Activated CD8-positive, alpha-beta T cell treated with anti-CD3 and anti-CD28 coated beads, Interleukin-2, amount 10 ng/mL, durations not matched to agents 7 days and 5 days (primary cell): ENCODE results near the gene KRT7. TPM values are rescaled to one million over a fixed set of nuclear protein-coding genes. Genes with fewer than 3 reads are reported as not detected.

ENCODE experiments used
- ATAC-seq: fragments of 150-1000 bp; cut with Tn5 transposase; one replicate; pipeline ENCODE4 v1.10.0; 2021; ENCODE audit warnings: moderate library complexity
- CTCF ChIA-PET: fragments of 350-600 bp; sonication (Branson Sonifier 250); formaldehyde crosslinking; loops from one replicate; lab custom pipeline; 2021; ENCODE audit warnings: antibody characterized with exemption; lab: Charles Lee
- POLR2A ChIA-PET: fragments of 350-600 bp; sonication (Branson Sonifier 250); formaldehyde crosslinking; loops from one replicate; lab custom pipeline; 2021; ENCODE audit warnings: antibody characterized with exemption; lab: Charles Lee
- DNase-seq: peaks from one replicate; pipeline ENCODE4 v3.0.0-alpha.2; 2020
- H3K27ac Mint-ChIP-seq: one replicate; pipeline ENCODE4 v1.8.0; 2021; ENCODE audit warnings: mild to moderate bottlenecking, mixed read lengths
- H3K27me3 Mint-ChIP-seq: one replicate; pipeline ENCODE4 v1.8.0; 2021; ENCODE audit warnings: low read depth, mixed read lengths
- H3K36me3 Mint-ChIP-seq: one replicate; pipeline ENCODE4 v1.8.0; 2021; ENCODE audit warnings: low read depth, mixed read lengths
- H3K4me1 Mint-ChIP-seq: one replicate; pipeline ENCODE4 v1.8.0; 2021; ENCODE audit warnings: low read depth, mixed read lengths
- H3K4me3 Mint-ChIP-seq: one replicate; pipeline ENCODE4 v1.8.0; 2021; ENCODE audit warnings: mild to moderate bottlenecking, mixed read lengths
- H3K9me3 Mint-ChIP-seq: one replicate; pipeline ENCODE4 v1.8.0; 2022; ENCODE audit warnings: mixed read lengths; ENCODE audit not compliant: insufficient read depth
- total RNA-seq, 2 experiments: library from RNA; stranded (reverse); gene quantifications; one replicate each; pipeline ENCODE4 v1.2.3, GENCODE V29; 2021

The KRT7 gene
- total RNA-seq, 2 experiments from 2014 or later: 14.4 to 14.7 TPM

DNA sequence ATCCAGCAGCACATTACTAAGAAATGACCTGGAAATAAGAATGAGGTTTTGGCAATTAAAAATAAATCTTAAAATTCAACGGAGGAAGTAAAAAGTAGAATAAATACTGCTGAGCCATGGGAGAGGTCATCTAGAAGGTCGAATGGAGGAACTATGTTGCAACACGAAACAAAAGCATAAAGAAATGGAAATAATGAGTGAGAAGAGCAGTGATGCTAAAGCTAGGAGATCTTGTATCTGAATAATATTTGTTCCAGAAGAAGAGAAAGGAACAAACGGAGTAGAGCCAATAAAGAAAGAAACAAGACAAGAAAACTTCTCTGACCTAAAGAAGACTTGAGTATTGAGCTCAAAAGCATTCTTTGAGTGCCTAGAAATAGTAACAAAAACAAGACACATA is 6.6 kb upstream of the KRT7 start:
- no peak for DNase-seq

DNA sequence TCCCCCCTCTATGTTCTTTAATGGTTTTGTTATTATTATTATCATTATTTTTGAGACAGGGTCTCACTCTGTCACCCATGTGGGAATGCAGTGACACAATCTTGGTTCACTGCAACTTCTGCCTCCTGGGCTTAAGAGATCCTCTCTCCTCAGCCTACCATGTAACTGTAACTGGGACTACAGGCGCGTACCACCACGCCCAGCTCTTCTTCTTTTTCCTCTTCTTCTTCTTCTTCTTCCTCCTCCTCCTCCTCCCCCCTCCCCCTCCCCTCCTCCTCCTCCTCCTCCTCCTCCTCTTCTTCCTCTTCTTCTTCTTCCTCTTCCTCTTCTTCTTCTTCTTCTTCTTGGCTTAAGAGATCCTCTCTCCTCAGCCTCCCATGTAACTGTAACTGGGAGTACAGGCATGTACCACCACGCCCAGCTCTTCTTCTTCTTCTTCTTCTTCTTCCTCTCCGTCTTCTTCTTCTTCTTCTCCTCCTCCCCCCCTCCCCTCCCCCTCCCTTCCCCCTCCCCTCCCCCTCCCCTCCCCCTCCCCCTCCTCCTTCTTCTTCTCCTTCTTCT is 5.4 kb upstream of the KRT7 start:
- H3K27ac Mint-ChIP-seq: no peak overlapping the region
- ATAC-seq (no peak), DNase-seq (no peak)
- no peaks in the 10 kb centered on the region for H3K36me3 Mint-ChIP-seq
- CTCF ChIA-PET: interaction anchor here (1.4 kb wide), 1 partner anchor 12 kb away, joined by 3 read pairs; no protein-coding TSS in a partner anchor
- H3K4me1 Mint-ChIP-seq: no peaks in the 10 kb centered on the region
- H3K4me3 Mint-ChIP-seq: no peak overlapping the region
- H3K9me3 Mint-ChIP-seq: no peaks in the 10 kb centered on the region
- POLR2A ChIA-PET: no interaction called here
- peaks cover 74% of the 10 kb centered on the region for H3K27me3 Mint-ChIP-seq

More for the DNA sequence above, 6.6 kb upstream of the KRT7 start:
- Mint-ChIP-seq H3K36me3 (no peaks in the 10 kb centered on the region), H3K27ac (no peak overlapping the region), H3K9me3 (no peaks in the 10 kb centered on the region), H3K4me3 (no peak overlapping the region), H3K4me1 (peaks cover 7% of the 10 kb centered on the region), H3K27me3 (peaks cover 67% of the 10 kb centered on the region)
- CTCF ChIA-PET: interaction anchor here (1.4 to 4.2 kb wide), 4 partner anchors 11 to 69 kb away, joined by 3 to 23 read pairs (median 8); no protein-coding TSS in a partner anchor
- POLR2A ChIA-PET: no interaction called here
- no peak for ATAC-seq

DNA sequence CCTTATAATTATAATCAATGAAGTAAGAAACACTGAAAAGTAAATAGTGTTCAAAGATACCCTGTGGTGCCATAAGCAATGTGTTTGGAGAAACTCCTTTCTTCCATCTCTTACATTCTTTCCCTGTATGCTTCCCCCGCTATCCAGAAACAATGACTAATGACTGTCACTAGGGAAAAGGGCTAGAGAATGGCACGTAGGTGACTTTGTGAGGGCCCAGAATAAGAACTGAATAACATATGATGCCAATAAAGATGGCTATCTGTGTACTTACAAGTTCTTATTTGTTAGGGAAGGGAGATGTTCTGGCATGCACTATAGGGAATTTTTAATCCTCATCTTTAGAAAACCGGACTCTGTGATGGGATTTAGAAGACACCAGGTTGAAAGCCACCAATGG is 4.7 kb upstream of the KRT7 start:
- peaks cover 77% of the 10 kb centered on the region for H3K27me3 Mint-ChIP-seq
- no peak overlapping the region for H3K4me3 Mint-ChIP-seq
- POLR2A ChIA-PET: no interaction called here
- no peaks in the 10 kb centered on the region for H3K9me3 Mint-ChIP-seq
- no peaks in the 10 kb centered on the region for H3K4me1 Mint-ChIP-seq
- H3K36me3 Mint-ChIP-seq: no peaks in the 10 kb centered on the region
- H3K27ac Mint-ChIP-seq: no peak overlapping the region
- CTCF ChIA-PET: no interaction called here
- DNase-seq: no peak
- ATAC-seq: no peak

DNA sequence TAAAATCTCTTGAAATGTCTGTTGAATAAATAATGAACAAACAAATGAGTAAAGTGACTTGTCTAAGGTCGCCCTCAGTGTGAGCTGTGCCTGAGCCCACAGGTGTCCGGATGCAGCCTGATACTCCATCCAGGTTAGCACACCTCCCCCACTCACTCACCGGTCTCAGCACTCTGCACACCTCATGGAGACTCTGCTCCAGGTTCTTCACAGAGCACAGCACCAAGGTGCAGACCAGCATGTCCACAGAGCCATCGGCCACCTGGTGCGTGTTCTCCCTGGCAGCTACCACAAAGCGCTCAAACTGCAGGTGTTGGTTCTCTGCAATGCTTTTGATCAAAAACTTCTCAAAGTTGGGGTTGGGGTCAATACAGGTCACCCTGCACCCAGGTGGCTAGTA is 4.1 kb upstream of the KRT7 start:
- Mint-ChIP-seq H3K9me3 (no peaks in the 10 kb centered on the region), H3K4me1 (no peaks in the 10 kb centered on the region), H3K4me3 (no peak overlapping the region), H3K36me3 (no peaks in the 10 kb centered on the region), H3K27me3 (peaks cover 78% of the 10 kb centered on the region), H3K27ac (no peak overlapping the region)
- ATAC-seq (no peak), DNase-seq (no peak)
- ChIA-PET POLR2A (interaction anchor here (1.6 kb wide), 1 partner anchor 9 kb away, joined by 3 read pairs; no protein-coding TSS in a partner anchor), CTCF (no interaction called here)

DNA sequence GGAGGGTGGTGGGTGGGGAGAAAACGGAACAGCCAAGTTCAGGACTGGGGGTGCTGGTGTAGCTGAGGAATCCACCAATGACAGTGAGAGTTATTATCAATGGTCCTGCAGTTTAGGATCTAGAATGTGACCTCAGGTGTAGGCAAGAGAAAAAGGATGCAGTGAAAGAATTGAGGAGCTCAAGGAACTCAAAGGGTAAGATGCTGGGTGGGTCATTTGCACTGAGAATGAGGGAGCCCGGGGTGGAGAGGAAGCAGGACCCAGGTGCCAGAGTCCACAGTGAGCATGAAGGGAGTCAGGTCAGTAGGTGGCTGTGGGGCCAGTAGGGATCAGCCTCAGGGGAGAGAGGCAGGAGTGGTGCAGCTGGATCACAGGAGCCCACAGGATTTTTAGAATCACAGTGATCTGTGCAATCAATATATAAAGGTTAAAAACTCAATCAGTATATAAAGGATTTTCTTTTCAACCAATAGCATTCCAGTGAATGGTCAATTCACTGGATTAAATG is 3.2 kb upstream of the KRT7 start:
- no peak overlapping the region for H3K4me3 Mint-ChIP-seq
- H3K36me3 Mint-ChIP-seq: no peaks in the 10 kb centered on the region
- DNase-seq: no peak
- peaks cover 75% of the 10 kb centered on the region for H3K27me3 Mint-ChIP-seq
- H3K27ac Mint-ChIP-seq: no peak overlapping the region
- ATAC-seq: no peak
- no peaks in the 10 kb centered on the region for H3K4me1 Mint-ChIP-seq
- CTCF ChIA-PET: interaction anchor here (0.9 to 1.0 kb wide), 3 partner anchors 15 to 49 kb away, joined by 3 to 4 read pairs (median 4); no protein-coding TSS in a partner anchor
- POLR2A ChIA-PET: interaction anchor here (1.6 kb wide), 1 partner anchor 8 kb away, joined by 3 read pairs; no protein-coding TSS in a partner anchor
- H3K9me3 Mint-ChIP-seq: no peaks in the 10 kb centered on the region

DNA sequence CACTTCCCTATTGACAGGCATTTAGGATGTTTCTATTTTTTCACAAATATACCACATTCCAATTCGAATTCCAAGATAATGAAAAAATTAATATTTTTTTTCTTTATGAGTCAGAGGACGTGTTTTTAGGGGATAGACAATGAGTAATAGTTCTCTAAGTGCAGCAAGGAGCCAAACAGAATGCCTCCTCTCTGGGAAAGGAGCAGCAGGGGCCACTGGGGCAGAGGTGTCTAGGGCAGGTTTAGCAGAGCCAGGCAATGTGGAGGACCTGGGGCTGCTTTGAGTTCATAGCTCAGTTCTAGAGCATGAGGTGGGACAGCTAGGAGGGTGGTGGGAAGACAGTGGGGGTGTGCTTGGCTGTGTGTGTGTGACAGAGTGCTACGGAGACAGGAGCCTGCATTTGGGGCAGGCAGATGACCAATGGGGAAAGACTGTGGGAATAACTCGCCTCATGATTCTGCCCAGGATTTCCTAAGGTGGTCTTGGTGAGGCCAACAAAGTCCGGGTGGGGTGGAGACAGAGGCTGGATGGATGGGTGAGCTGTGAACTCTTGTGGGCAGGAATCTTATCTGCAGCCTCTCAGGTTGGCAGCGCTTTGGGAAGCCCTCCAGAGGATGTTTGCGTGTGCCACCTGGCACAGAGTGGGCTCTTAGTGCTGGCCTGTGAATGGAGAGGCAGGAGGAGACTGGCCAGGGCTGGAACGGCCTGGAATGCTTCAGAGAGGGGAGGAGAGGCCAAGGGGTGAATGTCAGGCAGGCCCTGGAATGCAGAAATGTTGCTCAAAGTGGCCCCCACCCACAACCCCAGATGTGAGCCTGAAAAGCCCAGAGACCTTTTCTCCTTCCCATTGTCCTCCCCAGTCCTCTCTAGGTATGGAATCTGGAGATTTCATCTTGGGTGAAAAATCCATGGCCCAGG is 2.4 kb upstream of the KRT7 start:
- DNase-seq (no peak), ATAC-seq (no peak)
- Mint-ChIP-seq H3K4me1 (no peaks in the 10 kb centered on the region), H3K27ac (no peak overlapping the region), H3K4me3 (no peak overlapping the region), H3K36me3 (no peaks in the 10 kb centered on the region), H3K9me3 (no peaks in the 10 kb centered on the region), H3K27me3 (peaks cover 73% of the 10 kb centered on the region)
- ChIA-PET CTCF (interaction anchor here (0.9 to 1.0 kb wide), 3 partner anchors 14 to 49 kb away, joined by 3 to 4 read pairs (median 4); no protein-coding TSS in a partner anchor), POLR2A (interaction anchor here (1.6 kb wide), 1 partner anchor 8 kb away, joined by 3 read pairs; no protein-coding TSS in a partner anchor)

DNA sequence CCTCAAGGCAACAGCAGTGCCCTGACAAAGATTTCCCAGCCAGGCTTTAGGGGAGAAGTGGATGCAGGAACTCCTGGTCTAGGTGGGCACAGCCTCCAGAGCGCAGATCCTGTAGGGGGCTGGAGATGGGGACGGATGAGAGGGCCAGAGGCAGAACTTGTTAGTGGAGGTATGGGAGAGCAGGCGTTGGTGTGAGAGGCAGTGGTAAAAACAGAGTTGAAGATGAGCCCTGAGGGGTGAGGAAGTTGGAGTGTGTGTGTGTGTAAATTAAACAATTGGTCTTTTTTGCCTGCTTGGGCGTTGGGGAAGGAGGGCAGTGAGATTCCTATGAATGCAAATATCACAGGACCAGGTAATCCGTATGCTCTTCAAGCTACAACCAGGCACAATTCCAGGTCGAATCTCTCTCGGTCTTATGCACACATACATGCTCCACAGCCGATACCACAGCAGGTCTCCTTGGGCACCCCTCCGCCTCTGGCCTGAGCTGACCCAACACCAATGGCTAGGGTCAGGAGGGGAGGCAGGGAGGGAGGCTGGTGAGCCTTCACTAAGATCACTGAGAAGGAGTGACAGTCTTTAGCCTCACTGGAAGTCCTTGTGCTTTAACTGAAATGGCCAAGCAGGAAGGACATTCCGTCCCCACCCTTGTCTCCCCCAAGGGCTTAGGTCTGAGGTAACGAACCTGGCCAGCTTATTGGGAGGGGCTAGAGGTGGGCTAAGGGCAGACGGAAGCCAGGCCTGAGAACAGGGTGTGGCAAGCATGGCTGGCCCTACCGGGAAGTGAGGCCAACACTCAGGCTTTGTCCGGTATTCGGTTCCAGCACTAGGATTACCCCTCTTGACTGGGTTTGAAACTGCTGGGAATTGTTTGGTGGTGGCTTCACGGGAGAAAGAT is 1.5 kb upstream of the KRT7 start:
- ATAC-seq (no peak), DNase-seq (no peak)
- H3K4me3 Mint-ChIP-seq: no peak overlapping the region
- peaks cover 69% of the 10 kb centered on the region for H3K27me3 Mint-ChIP-seq
- no peaks in the 10 kb centered on the region for H3K36me3 Mint-ChIP-seq
- POLR2A ChIA-PET: no interaction called here
- H3K4me1 Mint-ChIP-seq: no peaks in the 10 kb centered on the region
- CTCF ChIA-PET: interaction anchor here (1.8 kb wide), 1 partner anchor 9 kb away, joined by 5 read pairs; no protein-coding TSS in a partner anchor
- H3K9me3 Mint-ChIP-seq: no peaks in the 10 kb centered on the region
- no peak overlapping the region for H3K27ac Mint-ChIP-seq

DNA sequence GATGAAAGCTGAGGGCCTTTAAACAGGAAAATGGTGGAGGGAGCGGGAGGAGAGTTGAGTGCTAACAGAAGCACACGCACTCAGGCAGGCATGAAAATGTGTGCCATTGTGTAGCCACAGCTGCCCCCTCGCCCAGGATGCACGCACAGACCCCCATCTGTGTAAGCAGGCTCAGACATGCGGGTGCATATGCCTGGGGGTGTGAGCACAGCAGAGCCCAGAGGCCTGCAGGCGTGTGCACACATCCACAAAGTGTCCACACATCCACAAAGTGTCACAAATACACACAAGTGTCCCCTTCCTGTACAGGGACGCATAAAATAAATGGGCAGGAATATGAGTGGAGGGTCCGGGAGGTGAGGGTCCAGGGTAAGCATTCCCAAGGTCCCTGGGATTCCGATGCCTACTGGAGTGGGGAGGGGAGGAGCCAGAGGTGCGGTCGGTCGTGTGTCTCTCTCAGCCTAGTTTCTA is 805 bp upstream of the KRT7 start:
- DNase-seq: no peak
- ChIA-PET CTCF (interaction anchor here (1.8 kb wide), 1 partner anchor 10 kb away, joined by 5 read pairs; no protein-coding TSS in a partner anchor), POLR2A (no interaction called here)
- Mint-ChIP-seq H3K36me3 (no peaks in the 10 kb centered on the region), H3K27ac (no peak overlapping the region), H3K27me3 (peaks cover 62% of the 10 kb centered on the region), H3K4me1 (no peaks in the 10 kb centered on the region), H3K9me3 (no peaks in the 10 kb centered on the region), H3K4me3 (no peak overlapping the region)
- no peak for ATAC-seq

DNA sequence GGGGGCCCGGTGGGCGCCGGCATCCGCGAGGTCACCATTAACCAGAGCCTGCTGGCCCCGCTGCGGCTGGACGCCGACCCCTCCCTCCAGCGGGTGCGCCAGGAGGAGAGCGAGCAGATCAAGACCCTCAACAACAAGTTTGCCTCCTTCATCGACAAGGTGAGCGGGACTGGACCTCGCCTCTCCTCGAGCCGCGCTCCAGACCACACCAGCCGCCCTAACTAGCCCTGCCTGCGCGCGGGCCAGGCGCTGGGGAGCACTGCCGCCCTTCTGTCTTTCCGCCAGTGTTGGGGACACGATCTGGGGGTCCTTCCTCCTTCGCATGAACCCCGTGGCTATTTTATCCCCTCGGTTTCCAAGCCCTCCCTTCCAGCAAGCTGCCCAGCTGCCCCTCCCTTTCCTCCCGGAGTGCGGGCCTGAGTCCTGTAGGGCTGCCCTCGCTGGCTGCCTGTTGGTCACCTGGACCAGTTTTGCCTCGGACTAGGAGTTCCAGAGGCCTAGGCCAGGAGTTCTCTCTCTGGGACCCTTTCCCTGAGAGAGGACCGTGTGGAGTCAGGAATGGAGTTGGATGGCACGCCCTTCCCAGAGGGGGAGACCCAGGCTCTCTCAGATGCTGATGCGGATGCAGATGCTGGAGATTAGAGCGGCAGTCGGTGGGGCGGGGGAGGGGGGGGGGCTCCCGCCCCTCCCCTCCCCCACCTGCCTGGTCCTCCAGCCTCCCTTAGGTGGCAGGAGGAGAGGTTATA is 592 bp downstream of the KRT7 start:
- CTCF ChIA-PET: interaction anchor here (1.8 kb wide), 1 partner anchor 11 kb away, joined by 5 read pairs; no protein-coding TSS in a partner anchor
- H3K9me3 Mint-ChIP-seq: no peaks in the 10 kb centered on the region
- H3K4me3 Mint-ChIP-seq: no peak overlapping the region
- no peak overlapping the region for H3K27ac Mint-ChIP-seq
- no peaks in the 10 kb centered on the region for H3K4me1 Mint-ChIP-seq
- peaks cover 53% of the 10 kb centered on the region for H3K27me3 Mint-ChIP-seq
- POLR2A ChIA-PET: no interaction called here
- ATAC-seq: no peak
- no peak for DNase-seq
- H3K36me3 Mint-ChIP-seq: no peaks in the 10 kb centered on the region

DNA sequence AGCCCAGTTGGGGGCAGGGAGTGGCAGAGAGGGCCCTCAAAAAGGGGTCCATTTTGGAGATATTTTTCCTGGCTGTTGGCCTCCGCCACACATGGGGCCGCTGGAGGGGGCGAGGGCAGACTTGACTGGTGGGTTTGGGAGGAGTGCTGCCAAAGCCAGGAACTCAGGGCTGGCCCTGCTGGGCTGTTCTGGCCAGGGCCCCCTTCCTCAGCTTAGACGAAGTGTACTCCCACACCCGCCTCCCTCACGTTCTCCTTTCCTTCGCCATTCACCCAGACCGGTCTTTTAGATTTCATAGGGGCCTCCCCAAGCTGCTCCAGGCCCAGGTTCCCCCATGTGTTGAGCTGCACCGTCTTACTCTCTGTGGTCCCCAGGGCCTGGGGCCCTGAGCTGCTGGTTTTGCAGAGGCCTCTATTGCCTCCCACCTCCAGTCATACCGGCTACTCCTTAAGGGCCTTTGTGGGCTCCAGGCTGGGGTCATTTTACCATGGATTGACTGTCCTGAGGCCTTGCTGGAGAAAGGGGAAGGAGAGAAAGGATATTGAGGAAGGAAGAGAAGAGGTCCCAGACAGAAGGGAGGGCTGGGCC is 1.3 kb downstream of the KRT7 start:
- Mint-ChIP-seq H3K4me3 (no peak overlapping the region), H3K27me3 (peaks cover 52% of the 10 kb centered on the region)

More for the DNA sequence above, 1.3 kb downstream of the KRT7 start:
- no peaks in the 10 kb centered on the region for H3K36me3 Mint-ChIP-seq
- ChIA-PET POLR2A (no interaction called here), CTCF (interaction anchor here (4.8 kb wide), 1 partner anchor 12 kb away, joined by 30 read pairs; no protein-coding TSS in a partner anchor)
- no peak for ATAC-seq
- H3K27ac Mint-ChIP-seq: no peak overlapping the region
- no peaks in the 10 kb centered on the region for H3K9me3 Mint-ChIP-seq
- no peak for DNase-seq
- H3K4me1 Mint-ChIP-seq: no peaks in the 10 kb centered on the region
